ENCODE data around the gene GJB1. TPM values are rescaled to one million over a fixed set of nuclear protein-coding genes. Genes with fewer than 3 reads are reported as not detected.

GJB1 gene
- 0.06 to 0.10 TPM (median 0.10 TPM) in 3 of 5 replicates, not detected in the others for total RNA-seq (2022; extraction: Qiagen RNA extraction)

GRCh38 chrX:71222929-71223328 lies at the start of gene GJB1:
Gene GJB1, plus strand, starts transcription at chrX:71223224. Its CDS starts 484 bp downstream, at chrX:71223708.

DNA sequence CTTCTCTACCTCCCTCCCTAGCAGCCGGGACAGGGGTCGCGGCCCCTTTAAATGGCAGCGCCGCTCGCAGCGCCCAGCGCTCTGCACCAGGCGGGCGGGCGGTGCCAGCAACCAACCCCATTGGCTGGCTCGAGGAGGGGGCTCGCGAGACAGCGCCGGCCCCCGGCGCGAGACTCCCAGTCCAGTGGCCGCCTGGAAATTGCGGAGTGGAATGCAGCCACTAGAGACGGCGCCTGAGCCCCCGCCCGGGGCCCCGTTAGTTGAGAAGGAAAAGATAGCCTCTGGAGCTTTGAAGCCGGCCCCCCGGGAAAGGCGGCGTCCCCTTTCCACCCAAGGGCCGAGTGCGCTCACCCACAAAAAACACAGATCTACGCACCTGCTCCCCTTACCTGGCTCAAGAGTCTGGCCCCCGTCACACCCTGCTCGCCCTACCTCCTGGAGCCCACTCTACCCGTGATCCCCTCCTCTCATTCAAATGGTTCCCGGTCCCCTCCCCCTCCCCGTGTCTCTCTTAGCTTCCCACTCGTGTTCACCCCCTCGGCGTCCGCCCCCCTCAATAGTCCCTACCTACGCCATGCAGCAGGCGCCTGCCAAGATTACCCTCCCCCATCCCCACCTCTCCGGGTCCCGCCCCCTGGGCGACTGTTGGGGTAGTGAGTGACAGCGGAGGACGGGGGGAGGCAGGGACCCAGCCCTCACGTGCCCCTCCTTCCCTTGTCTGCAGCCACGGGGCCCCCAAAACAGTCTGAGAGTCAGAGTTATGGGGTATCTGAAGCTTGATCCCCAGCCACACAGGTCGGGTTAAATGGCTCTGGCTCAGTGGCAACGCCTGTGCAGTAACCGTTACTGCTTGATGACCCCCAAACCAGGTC lies 31.3 kb downstream of the GJB1 start, which contains the start of gene ZMYM3:
ZMYM3 (minus strand) TSS at position 49 of the 872 bp plus-strand sequence. CDS start 885 bp downstream, outside the sequence.

Other genes with a start within 250 kb of the GJB1 start
- gene SNX12, start 154.9 kb upstream of the GJB1 start, total RNA-seq (2022; extraction: Qiagen RNA extraction), result 72.3 to 82.6 TPM (median 73.9 TPM) in 5 replicates
- 1.2 to 1.9 TPM (median 1.4 TPM) in 5 replicates for gene FOXO4, start 127.4 kb upstream of the GJB1 start, total RNA-seq (2022; extraction: Qiagen RNA extraction)
- not detected in 5 replicates for gene CXorf65, start 116.5 kb upstream of the GJB1 start, total RNA-seq (2022; extraction: Qiagen RNA extraction)
- gene IL2RG, start 111.6 kb upstream of the GJB1 start, total RNA-seq (2022; extraction: Qiagen RNA extraction), result 0.09 to 0.32 TPM (median 0.23 TPM) in 3 of 5 replicates, not detected in the others
- 9.0 to 12.0 TPM (median 10.9 TPM) in 5 replicates for gene MED12, start 104.6 kb upstream of the GJB1 start, total RNA-seq (2022; extraction: Qiagen RNA extraction)
- gene NLGN3, start 78.4 kb upstream of the GJB1 start, total RNA-seq (2022; extraction: Qiagen RNA extraction), result 0.80 to 1.2 TPM (median 0.97 TPM) in 5 replicates
- 10.5 to 14.5 TPM (median 12.9 TPM) in 5 replicates for gene ZMYM3, start 30.9 kb downstream of the GJB1 start, total RNA-seq (2022; extraction: Qiagen RNA extraction)
- 344 to 374 TPM (median 349 TPM) in 5 replicates for gene NONO, start 60.4 kb downstream of the GJB1 start, total RNA-seq (2022; extraction: Qiagen RNA extraction)
- gene ITGB1BP2, start 78.5 kb downstream of the GJB1 start, total RNA-seq (2022; extraction: Qiagen RNA extraction), result 0.84 to 1.1 TPM (median 0.90 TPM) in 5 replicates
- gene TAF1, start 143.1 kb downstream of the GJB1 start, total RNA-seq (2022; extraction: Qiagen RNA extraction), result 12.9 to 24.9 TPM (median 15.1 TPM) in 5 replicates